Spinal cord (tissue), 10 donors: ENCODE data around the gene SLIT1. TPM values are rescaled to one million over a fixed set of nuclear protein-coding genes. Genes with fewer than 3 reads are reported as not detected.

Source experiments
- DNase-seq, 6 donors: peaks; one replicate each; pipeline versions ENCODE4 v3.0.0 to v3.0.0-alpha.2; 2013 to 2015; ENCODE audit warnings: low spot score in 6 of 6, low read depth in 4 of 6
- H3K27ac ChIP-seq: one replicate; pipeline ENCODE4 v1.5.1; 2013; ENCODE audit warnings: low read depth, low read length, control low read depth
- H3K27me3 ChIP-seq: one replicate; pipeline ENCODE4 v1.6.1; 2013; ENCODE audit warnings: low read length; ENCODE audit not compliant: control insufficient read depth, insufficient read depth
- H3K36me3 ChIP-seq: one replicate; pipeline ENCODE4 v1.6.1; 2013; ENCODE audit warnings: low read length; ENCODE audit not compliant: control insufficient read depth, insufficient read depth
- H3K4me1 ChIP-seq: one replicate; pipeline ENCODE4 v1.6.1; 2013; ENCODE audit warnings: low read length; ENCODE audit not compliant: control insufficient read depth, insufficient read depth
- H3K4me3 ChIP-seq: one replicate; pipeline ENCODE4 v1.5.1; 2013; ENCODE audit warnings: low read depth, low read length, control low read depth
- H3K9me3 ChIP-seq: one replicate; pipeline ENCODE4 v1.6.1; 2013; ENCODE audit warnings: low read length; ENCODE audit not compliant: control insufficient read depth, insufficient read depth
- WGBS: methylation state at CpG from one replicate; pipeline ENCODE4 v1.1.5; 2013; ENCODE audit warnings: missing lambda C conversion rate; ENCODE audit not compliant: insufficient coverage; 5-methylcytosine and 5-hydroxymethylcytosine counted together
- long read RNA-seq, 4 donors: transcript quantifications; one replicate each; lab custom pipeline, GENCODE V29; 2026
- polyA plus RNA-seq, 2 donors: library from polyadenylated mRNA; unstranded; fragments of 120-200 nt; gene quantifications; one replicate each; pipeline ENCODE4 v1.2.1, GENCODE V29; 2013; ENCODE audit not compliant: insufficient read length in 2 of 2
- total RNA-seq, 2 donors: library from RNA; depleted of rRNA in 1 of 2; stranded (reverse); fragments of 120-200 nt in 1 of 2; fragments of >200 nt in 1 of 2; gene quantifications; one replicate each; pipeline versions ENCODE4 v1.2.3 to v1.2.4, GENCODE V29; 2013 to 2014
- donor health status: healthy.

The SLIT1 gene
- 10 to 100 TPM; 23.1 to 37.1 TPM for total RNA-seq
- 100 to 1,000 TPM; 206 to 237 TPM for polyA plus RNA-seq
- long read RNA-seq, donor 1, full-length matches to known transcripts = 6 of 12 reads
- long read RNA-seq, donor 1, partial matches to known transcripts = 6 of 12 reads
- long read RNA-seq, donor 1, other reads (novel, unspliced or antisense) = 0 of 12 reads
- long read RNA-seq, donor 2, full-length matches to known transcripts = 1 of 12 reads
- long read RNA-seq, donor 2, partial matches to known transcripts = 11 of 12 reads
- long read RNA-seq, donor 2, other reads (novel, unspliced or antisense) = 0 of 12 reads
- long read RNA-seq, donor 3, partial matches to known transcripts = 10 of 10 reads
- long read RNA-seq, donor 3, other reads (novel, unspliced or antisense) = 0 of 10 reads
- long read RNA-seq, donor 4 = 0 reads

GRCh38 chr10:97185326-97186058 lies at the start of gene SLIT1:
TSS of gene SLIT1 (minus strand) at chr10:97185959. CDS start at chr10:97185674, 285 bp downstream.
- Histone ChIP-seq H3K27ac (peak within 1 kb of the TSS; percentile 76), H3K4me1 (peaks cover 87% of the 10 kb centered on the region), H3K36me3 (no peaks in the 10 kb centered on the region), H3K9me3 (no peaks in the 10 kb centered on the region), H3K4me3 (peak within 1 kb of the TSS; percentile 70), H3K27me3 (peaks cover 10% of the 10 kb centered on the region)
- under 1% methylated on average over 69 of the region's 74 CpGs for WGBS
- peak in 3 of 6 donors; percentile 80 to 97 (median 92) for DNase-seq

GRCh38 chr10:97235353-97235752 lies 49.6 kb upstream of the SLIT1 start:
- 97% methylated on average over 3 of the region's 4 CpGs for WGBS
- no peaks in the 10 kb centered on the region for H3K4me1 ChIP-seq
- H3K27me3 ChIP-seq = no peaks in the 10 kb centered on the region
- H3K9me3 ChIP-seq = no peaks in the 10 kb centered on the region
- peaks cover 3% of the 10 kb centered on the region for H3K36me3 ChIP-seq
- no peak overlapping the region for H3K4me3 ChIP-seq
- H3K27ac ChIP-seq = no peak overlapping the region
- DNase-seq = no peak

- Histone ChIP-seq H3K4me3 (no peak overlapping the region), H3K36me3 (peaks cover 3% of the 10 kb centered on the region), H3K27ac (no peak overlapping the region), H3K9me3 (no peaks in the 10 kb centered on the region), H3K4me1 (no peaks in the 10 kb centered on the region), H3K27me3 (no peaks in the 10 kb centered on the region)
- DNase-seq = peak in 4 of 6 donors; percentile 56 to 94 (median 71)
- no CpG with 5 or more reads among the region's 1 CpG for WGBS
Observed at GRCh38 chr10:97234400-97234799, 48.6 kb upstream of the SLIT1 start.

- Histone ChIP-seq H3K27ac (no peak overlapping the region), H3K9me3 (no peaks in the 10 kb centered on the region), H3K36me3 (no peaks in the 10 kb centered on the region), H3K4me3 (no peak overlapping the region), H3K4me1 (no peaks in the 10 kb centered on the region), H3K27me3 (no peaks in the 10 kb centered on the region)
- WGBS = no CpG with 5 or more reads among the region's 1 CpG
- DNase-seq = no peak
Observed at GRCh38 chr10:97230146-97230545, 44.4 kb upstream of the SLIT1 start.

- H3K9me3 ChIP-seq = no peaks in the 10 kb centered on the region
- H3K4me3 ChIP-seq = no peak overlapping the region
- no peaks in the 10 kb centered on the region for H3K27me3 ChIP-seq
- no peak overlapping the region for H3K27ac ChIP-seq
- no peaks in the 10 kb centered on the region for H3K36me3 ChIP-seq
- DNase-seq = no peak
- H3K4me1 ChIP-seq = peaks cover 6% of the 10 kb centered on the region
- no CpG with 5 or more reads among the region's 1 CpG for WGBS
Observed at GRCh38 chr10:97229322-97230015, 43.7 kb upstream of the SLIT1 start.

GRCh38 chr10:97228775-97229157 lies 43.0 kb upstream of the SLIT1 start:
- 100% methylated on average over 1 of the region's 1 CpG for WGBS
- H3K4me3 ChIP-seq = no peak overlapping the region
- no peak overlapping the region for H3K27ac ChIP-seq
- peaks cover 9% of the 10 kb centered on the region for H3K4me1 ChIP-seq
- no peaks in the 10 kb centered on the region for H3K27me3 ChIP-seq
- no peaks in the 10 kb centered on the region for H3K36me3 ChIP-seq
- DNase-seq = no peak
- H3K9me3 ChIP-seq = no peaks in the 10 kb centered on the region

- WGBS = 73% methylated on average over 2 of the region's 3 CpGs
- Histone ChIP-seq H3K4me1 (peaks cover 9% of the 10 kb centered on the region), H3K36me3 (no peaks in the 10 kb centered on the region), H3K4me3 (no peak overlapping the region), H3K27ac (no peak overlapping the region), H3K9me3 (no peaks in the 10 kb centered on the region), H3K27me3 (no peaks in the 10 kb centered on the region)
- DNase-seq = no peak
Observed at GRCh38 chr10:97228130-97228774, 42.5 kb upstream of the SLIT1 start.

- Histone ChIP-seq H3K27ac (no peak overlapping the region), H3K27me3 (no peaks in the 10 kb centered on the region), H3K4me3 (no peak overlapping the region), H3K36me3 (no peaks in the 10 kb centered on the region), H3K9me3 (no peaks in the 10 kb centered on the region), H3K4me1 (peaks cover 17% of the 10 kb centered on the region)
- WGBS = 90% methylated on average over 2 of the region's 4 CpGs
- DNase-seq = peak in 1 of 6 donors; percentile 25
Observed at GRCh38 chr10:97226398-97226797, 40.6 kb upstream of the SLIT1 start.
